ENCODE results near the gene LTK.

LTK gene

GRCh38 chr15:41536866-41537265 is 23.2 kb upstream of the LTK start:
- TF ChIP-seq, protein P1, sequence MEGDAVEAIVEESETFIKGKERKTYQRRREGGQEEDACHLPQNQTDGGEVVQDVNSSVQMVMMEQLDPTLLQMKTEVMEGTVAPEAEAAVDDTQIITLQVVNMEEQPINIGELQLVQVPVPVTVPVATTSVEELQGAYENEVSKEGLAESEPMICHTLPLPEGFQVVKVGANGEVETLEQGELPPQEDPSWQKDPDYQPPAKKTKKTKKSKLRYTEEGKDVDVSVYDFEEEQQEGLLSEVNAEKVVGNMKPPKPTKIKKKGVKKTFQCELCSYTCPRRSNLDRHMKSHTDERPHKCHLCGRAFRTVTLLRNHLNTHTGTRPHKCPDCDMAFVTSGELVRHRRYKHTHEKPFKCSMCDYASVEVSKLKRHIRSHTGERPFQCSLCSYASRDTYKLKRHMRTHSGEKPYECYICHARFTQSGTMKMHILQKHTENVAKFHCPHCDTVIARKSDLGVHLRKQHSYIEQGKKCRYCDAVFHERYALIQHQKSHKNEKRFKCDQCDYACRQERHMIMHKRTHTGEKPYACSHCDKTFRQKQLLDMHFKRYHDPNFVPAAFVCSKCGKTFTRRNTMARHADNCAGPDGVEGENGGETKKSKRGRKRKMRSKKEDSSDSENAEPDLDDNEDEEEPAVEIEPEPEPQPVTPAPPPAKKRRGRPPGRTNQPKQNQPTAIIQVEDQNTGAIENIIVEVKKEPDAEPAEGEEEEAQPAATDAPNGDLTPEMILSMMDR (IDR thresholded peaks at IDR 0.05; ENCODE audit: control insufficient read depth, extremely low read depth, insufficient read depth), result no peak
- DNase-seq (ENCODE audit: low read depth), result no peak
- no peak overlapping the region for H3K4me3 ChIP-seq (ENCODE audit: low read depth, low read length)

DNA sequence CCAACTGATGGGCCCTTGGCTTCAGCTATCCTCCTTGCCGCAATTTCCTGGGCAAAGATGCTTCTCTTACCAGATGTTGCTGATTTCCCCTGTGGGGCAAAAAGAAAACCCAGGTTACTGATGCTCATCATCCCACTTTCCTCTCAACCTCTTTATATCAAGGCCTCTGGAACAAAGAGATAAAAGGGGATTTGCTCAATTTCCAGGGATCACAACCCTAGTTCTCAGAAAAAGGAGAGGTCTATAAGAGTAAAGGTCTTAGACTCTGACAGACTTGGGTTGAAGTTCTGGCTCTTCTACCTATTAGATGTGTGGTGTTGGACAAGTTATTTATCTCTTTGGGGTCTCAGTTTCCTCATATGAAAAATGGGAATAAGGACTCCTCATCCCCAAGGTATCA is 21.9 kb upstream of the LTK start:
- TF ChIP-seq, protein P1 (IDR thresholded peaks at IDR 0.05; ENCODE audit: control insufficient read depth, extremely low read depth, insufficient read depth), result no peak
- H3K4me3 ChIP-seq (ENCODE audit: low read depth, low read length), result no peak overlapping the region
- DNase-seq (ENCODE audit: low read depth), result no peak

DNA sequence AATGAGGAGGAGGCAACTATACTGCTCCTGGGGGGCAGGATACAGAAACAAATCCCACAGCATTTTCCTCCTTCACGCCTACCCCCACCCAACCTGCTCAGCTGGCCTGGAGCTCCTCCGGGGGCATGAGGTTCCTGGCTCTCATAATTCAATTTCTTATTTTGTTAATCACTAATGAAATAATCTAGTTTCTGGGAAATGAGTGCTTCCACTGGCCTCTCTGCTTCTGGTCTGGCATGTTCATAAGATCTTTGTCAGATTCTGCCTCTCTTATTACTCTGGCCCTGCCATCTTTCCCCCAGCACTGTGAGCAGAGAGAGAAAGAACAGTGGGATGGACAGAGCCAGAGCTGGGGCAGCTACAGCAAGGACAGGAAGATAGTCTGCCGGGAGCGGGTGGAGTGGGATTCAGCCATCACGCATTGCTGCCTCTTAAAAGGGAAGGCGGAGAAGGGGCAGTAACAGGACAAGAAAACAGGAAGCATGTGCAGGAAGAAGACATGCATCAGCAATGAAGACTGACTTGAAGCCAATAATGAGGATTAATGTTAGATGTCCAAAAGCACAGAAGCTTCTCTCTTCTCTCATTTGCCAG is 16.8 kb upstream of the LTK start:
- DNase-seq (ENCODE audit: low read depth), result no peak
- H3K4me3 ChIP-seq (ENCODE audit: low read depth, low read length), result no peak overlapping the region
- TF ChIP-seq, protein P1 (IDR thresholded peaks at IDR 0.05; ENCODE audit: control insufficient read depth, extremely low read depth, insufficient read depth), result no peak

GRCh38 chr15:41523097-41523496 is 9.5 kb upstream of the LTK start:
- H3K4me3 ChIP-seq (ENCODE audit: low read depth, low read length), result no peak overlapping the region
- DNase-seq (ENCODE audit: low read depth), result no peak
- TF ChIP-seq, protein P1 (IDR thresholded peaks at IDR 0.05; ENCODE audit: control insufficient read depth, extremely low read depth, insufficient read depth), result no peak

GRCh38 chr15:41521614-41522013 is 8.0 kb upstream of the LTK start:
- no peak overlapping the region for H3K4me3 ChIP-seq (ENCODE audit: low read depth, low read length)
- TF ChIP-seq, protein P1 (IDR thresholded peaks at IDR 0.05; ENCODE audit: control insufficient read depth, extremely low read depth, insufficient read depth), result no peak
- DNase-seq (ENCODE audit: low read depth), result no peak

DNA sequence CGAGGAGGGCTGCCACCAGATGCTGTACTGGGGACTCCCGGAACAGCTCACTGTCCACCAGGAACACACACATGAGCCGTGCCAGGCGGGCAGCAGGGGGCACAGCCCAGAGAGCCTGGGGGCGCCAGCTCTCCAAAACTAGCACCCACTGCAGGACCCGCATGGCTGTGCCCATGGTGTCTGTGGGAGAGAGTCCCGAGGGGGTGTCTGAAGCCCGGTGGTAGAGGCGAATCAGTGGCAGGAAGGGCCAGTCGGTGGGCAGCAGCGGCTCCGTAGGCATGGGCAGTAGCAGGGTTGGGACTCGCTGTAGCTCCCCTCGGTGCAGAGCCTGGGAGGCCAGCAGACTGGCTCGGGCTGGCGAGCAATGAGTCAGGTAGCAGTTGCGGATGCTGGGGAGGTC is 7.0 kb upstream of the LTK start:
- TF ChIP-seq, protein P1 (IDR thresholded peaks at IDR 0.05; ENCODE audit: control insufficient read depth, extremely low read depth, insufficient read depth), result no peak
- no peak overlapping the region for H3K4me3 ChIP-seq (ENCODE audit: low read depth, low read length)
- no peak for DNase-seq (ENCODE audit: low read depth)

- TF ChIP-seq, protein P1 (IDR thresholded peaks at IDR 0.05; ENCODE audit: control insufficient read depth, extremely low read depth, insufficient read depth), result no peak
- H3K4me3 ChIP-seq (ENCODE audit: low read depth, low read length), result no peak overlapping the region
- no peak for DNase-seq (ENCODE audit: low read depth)
These were observed 4.3 kb upstream of the LTK start for GRCh38 chr15:41517895-41518449.

Data from LNCaP clone FGC (cell line).